ENCODE measurements around the gene PPOX.
A peak's percentile ranks its signal among the peaks of the same experiment; 100 is the strongest.

The PPOX gene

DNA sequence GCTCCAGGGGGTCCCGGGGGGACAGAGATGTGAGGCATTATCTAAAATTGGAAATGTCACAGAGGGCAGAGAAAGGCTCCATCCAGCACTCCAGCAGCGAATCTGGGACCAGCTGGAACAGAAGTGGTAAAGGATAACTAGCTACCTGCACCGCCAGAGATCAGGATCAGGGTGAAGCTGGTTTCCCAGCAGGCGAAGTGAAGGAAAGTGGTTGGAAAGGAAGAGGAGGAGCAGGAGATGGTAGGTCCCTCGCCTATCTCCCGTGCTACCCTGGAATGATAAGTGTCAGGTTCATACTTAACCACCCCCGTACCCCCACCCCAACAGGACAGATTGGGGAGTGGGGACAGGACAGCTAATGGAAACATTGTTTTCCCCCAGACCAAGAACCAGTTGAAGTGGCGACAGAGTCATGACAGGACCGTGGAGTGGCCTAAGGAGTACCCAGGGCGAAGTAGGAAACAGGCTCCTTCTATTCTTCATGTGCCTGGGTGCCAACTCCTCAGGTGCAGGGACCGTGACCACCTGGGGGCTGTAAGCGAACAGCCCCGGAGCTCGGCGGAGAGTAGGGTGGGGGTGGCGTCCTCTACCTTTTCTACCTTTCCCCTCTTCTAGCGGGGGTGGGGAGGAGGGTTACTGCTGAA is 10.4 kb downstream of the PPOX start:
- no peak for DNase-seq (ENCODE audit: low read depth)

DNA sequence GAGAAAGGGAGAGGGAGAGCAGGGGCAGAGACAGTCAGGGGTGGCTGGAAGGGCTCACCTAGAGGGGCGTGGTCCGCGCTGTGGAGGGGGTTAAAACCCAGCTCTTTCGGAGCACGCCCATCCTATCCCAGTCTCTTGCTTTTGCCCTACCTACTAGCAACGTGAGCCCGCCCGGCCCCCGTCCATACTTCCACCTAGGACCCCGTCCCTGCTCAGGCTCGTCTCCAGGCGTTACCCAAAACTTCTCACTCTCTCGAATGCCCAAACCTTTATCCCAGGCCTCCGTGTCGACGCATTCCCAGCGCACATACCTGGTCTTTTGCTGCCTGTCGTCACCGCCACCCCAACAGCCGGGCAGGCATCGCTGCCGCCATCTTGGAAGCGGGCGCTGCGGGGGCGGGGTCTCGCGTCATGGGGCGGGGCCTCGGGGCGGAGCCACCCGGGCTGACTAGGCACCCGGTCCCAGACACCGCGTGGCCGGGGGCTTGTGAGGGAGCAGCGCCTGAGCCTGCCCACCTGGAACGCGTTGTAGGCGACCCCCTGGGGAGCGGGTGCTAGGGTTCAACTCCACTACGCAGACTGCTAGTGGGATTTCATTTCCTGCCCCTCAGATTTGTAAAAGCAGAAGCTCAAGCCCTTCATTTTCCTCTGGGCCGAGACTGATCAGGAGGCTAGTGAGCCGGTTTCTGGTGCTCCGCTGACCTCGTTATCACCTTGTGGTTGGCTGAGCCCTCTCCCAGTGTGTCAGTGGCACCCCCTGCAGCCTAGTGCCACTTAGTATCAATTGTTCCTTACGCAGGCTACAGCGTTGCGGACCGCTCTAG is 11.1 kb downstream of the PPOX start, which contains the start of gene B4GALT3:
Gene B4GALT3 (minus strand): TSS at position 396 of the 824 bp plus-strand sequence. CDS start 1,447 bp downstream, outside the sequence.
- DNase-seq (ENCODE audit: low read depth) = no peak

DNA sequence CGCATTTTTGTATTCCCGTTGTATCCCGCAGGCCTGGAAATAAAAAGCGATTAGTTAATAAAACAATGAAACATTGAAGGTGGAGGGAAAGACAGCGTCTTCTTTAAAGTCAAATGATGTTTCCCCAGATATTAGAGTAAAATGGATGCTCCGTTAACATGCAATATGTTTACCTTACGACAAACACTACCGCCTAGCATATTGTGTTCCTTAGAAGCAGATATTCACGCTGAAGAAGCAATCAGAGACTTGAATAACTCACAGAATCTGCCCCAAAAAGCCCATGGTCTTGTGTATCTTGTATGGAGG is 11.7 kb downstream of the PPOX start:
- DNase-seq (ENCODE audit: low read depth) = no peak

DNA sequence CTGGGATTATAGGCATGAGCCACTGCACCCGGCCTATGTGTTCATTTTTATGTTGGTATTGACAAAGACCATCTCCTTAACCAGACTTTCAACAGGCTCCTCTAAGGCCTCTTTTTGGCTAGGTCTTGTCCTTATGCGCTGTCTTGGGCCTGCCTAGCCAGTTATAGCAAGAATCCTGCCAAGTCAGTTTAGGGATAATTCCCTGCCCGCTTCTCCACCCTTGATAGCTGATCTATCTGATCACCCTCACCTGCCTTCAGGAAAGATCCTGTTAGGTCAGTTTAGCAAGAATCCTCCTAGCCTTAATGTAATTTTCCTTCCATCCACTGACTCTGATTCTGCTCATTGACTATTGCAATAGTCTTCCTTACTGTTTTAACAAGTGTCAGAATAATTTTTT is 13.5 kb downstream of the PPOX start:
- DNase-seq (ENCODE audit: low read depth) = no peak

DNA sequence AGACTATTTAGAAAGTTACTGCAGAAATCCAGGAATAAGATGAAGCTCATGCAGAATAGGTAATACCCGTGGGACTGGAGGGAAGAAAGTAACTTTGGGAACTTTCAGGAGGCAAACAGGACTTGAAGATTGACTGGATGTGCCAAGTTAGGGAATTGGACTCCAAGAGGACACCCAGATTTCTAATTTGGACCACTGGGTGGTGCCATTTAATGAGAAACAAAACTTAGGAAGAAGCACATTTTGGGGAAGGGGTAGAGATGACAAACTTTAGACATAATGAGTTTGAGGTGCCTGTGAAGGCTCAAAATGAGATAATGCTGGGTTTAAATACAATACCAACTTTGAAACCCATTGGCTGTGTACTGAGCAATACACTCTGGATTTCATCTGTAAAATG is 14.4 kb downstream of the PPOX start:
- no peak for DNase-seq (ENCODE audit: low read depth)

DNA sequence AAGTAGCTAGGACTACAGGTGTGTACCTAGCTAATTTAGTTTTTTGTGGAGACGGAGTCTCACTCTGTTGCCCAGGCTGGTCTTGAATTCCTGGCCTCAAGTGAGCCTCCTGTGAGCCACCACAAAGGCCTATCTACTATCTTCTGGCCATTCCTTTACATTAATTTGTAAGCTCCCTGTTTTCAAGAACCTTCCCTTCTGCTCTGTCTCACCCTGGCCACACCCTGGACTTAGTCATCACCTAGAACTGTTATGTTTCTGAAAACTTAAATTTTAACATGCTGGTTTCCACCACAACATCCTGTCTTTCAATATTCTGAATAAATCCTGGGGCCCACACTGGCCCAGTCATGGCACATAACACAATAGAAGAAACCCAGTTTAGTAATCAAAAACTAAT is 16.0 kb downstream of the PPOX start:
- peak; percentile 80 for DNase-seq (ENCODE audit: low read depth)

DNA sequence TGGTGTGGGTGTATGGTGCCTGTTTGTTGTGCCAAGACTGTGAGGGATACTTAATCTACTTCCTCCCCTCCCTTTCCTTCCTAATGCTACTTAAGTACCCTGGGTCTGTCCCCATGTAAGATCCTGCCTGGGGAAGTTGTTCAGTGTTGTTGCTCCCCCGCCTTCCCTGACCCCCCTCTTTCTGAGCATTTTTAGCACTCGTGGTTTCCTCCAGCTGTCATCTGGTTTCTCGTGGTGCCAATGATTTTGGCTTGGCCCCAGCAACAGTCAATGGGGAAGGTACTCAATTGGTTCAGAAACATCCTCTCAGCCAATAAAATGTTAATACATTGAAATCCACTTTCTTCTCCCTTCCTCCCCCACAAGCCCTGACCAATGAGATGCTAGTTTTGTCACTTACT is 19.1 kb downstream of the PPOX start:
- DNase-seq (ENCODE audit: low read depth) = no peak

DNA sequence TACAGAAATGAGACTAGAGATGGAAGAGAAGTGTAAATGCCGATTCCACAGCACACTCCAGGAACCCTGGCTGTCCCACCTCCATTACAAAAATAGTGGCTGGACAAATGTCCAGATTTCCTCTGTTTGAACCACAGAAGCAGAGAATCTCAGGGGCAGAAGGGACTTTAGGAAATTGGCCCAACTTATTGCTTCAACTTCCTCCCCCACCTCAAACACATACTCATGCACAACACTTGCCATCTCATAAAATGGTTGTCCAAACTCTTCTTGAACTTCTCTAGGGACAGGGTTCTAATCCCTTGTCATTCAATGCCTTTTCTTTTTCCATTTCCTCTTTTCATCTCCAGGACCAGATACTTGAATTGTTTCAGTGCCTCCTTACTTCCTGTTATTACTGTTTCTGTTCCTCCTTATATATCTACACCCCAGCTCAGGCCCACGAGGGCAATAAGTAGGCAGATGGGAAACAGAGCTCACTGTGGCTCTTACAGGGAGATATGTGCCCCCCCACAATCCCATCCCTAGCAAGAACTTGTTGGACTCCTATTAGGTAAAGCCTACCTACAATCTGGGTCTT is 19.6 kb downstream of the PPOX start:
- DNase-seq (ENCODE audit: low read depth) = no peak

DNA sequence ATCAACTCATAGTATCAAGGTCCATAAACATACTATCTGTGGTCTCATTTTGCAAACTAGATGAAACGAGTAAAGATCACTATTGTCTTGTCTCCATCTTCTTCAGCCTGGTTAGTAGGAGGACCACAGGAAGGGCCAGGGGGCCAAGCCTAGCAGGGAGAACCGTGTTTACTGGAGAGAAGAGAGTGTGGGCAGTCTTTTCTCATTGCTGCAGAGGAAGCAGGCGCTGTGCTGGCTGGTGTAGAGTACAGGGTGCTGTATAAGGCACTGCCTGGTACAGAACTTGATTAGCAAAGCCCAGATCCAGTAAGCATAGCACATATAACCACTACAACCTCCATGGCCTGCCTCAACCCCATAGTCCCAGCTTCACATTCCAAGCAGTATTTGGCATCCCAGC is 21.1 kb downstream of the PPOX start:
- no peak for DNase-seq (ENCODE audit: low read depth)

DNA sequence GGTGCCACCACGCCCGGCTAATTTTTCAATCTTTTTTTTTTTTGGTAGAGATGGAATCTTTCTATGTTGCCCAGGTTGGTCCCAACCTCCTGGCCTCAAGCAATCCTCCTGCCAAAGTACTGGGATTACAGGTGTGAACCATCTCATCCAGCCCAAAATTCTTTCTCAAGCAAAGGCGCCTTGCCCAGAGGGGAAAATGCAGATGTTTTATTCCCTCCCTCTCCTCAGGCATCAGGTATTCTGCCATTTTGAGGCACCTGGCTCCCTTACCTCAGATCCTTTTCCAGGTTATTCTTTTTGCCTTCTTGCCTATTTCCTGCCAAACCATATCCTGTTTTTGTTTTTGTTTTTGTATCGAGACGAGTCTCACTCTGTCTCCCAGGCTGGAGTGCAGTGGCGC is 22.2 kb downstream of the PPOX start:
- DNase-seq (ENCODE audit: low read depth) = no peak

DNA sequence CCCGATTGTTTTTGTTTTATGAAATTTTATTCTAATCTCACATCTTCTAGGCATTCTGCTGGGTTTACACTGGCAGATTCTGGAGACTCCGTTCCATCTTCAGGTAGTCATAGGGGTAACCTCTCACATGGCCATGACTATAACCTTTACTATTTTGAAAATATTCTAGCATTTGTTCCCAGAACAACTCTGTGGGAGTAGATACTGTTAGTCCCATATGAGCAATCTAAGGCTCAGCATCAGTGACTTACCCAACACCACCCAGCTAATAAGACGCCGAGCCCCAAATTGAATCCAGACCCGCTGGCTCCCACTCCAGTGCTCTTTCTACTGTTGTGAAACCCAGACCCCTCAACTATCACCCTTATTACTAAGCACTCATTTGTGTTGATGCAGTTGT is 22.8 kb downstream of the PPOX start:
- DNase-seq (ENCODE audit: low read depth) = no peak

DNA sequence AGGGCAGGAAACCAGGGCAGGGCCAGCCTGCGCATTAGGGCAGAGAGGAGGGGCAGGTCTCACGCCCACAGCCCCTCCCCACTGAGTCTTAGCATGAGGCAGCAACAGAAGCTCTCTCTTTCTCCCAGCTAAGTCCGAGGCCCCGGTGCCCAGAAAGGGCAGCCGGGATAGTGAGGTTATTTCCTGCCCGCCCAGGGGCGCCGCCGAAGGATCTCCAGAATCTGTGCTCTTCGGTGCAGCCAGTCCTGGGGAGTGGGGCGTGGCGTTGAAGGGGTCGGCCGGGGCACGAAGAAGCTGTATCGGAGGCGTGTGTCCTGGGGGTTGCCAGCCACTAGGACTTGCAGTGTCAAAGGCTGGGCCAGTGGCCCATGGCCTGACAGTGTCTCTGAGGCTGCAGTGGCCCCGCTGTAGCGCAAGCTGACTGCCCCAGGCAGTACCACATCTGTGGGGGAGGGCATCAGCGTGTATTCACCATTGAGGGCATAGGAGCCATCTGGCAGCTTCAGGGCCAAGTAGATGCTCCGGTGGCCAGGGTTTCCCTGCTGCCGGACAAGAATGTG is 24.8 kb downstream of the PPOX start:
- DNase-seq (ENCODE audit: low read depth) = no peak

DNA sequence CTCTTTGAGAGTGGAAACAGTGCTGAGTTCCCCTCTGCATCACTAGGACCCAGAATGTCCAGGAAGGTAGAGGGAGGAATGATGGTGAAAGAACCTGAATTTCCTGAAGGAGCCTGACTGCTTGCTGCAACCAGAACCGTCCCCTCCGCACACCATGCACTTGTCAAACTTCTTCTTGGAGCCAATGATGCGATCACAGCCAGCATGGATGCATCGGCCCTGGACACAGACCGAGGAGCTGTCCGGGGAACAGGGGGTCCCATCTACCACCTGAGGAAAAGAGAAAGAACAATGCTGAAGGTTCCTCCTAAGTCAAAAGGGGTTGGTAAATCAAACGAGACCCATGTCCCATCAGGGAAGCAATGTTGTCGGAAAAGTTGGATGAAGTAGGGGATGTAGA is 25.7 kb downstream of the PPOX start:
- no peak for DNase-seq (ENCODE audit: low read depth)

DNA sequence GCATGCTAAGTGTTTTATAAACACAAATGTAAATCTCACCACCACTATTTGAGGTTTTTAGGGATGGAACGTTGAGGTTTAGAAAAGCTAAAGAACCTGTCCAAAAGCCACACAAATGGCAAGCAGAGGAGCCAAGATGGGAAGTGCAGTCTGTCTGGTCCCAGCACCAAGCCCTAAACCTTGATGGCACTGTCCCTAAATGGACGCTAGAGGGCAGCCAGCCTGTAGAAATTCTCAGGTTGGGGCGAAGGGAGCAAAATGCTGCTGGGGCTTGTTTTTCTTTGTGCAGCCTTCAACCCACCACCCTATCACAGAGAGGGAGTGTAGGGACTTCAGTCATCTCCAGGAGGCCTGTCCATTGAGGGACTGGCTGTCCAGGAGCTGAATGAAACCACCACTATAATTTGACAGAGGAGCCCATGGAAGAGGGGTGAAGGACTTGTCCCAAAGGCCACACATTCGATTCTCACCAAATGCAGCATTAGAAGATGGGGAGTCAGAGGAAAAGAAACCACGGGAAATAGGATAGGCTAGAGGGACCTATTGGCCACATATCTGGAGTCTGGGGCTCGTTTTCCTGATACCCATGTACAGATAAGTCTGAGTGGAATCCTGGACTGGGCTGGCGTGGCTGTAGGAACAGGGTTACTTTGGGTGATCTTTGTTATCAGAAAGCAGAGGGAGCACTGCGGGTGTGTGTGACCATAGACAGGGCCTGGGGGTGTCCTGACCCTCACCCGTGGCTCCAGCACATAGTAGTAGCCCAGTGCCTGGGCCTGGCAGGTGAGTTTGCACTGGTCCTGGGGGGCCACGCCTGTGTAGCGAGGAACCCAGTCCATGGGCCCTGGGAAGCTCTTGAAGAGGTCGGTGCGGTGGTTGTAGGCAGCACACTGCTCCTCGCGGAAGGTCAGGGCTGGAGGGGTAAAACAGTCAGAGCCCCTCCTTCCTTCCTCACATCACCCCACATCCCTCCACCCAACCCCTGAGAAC is 26.5 kb downstream of the PPOX start:
- no peak for DNase-seq (ENCODE audit: low read depth)

DNA sequence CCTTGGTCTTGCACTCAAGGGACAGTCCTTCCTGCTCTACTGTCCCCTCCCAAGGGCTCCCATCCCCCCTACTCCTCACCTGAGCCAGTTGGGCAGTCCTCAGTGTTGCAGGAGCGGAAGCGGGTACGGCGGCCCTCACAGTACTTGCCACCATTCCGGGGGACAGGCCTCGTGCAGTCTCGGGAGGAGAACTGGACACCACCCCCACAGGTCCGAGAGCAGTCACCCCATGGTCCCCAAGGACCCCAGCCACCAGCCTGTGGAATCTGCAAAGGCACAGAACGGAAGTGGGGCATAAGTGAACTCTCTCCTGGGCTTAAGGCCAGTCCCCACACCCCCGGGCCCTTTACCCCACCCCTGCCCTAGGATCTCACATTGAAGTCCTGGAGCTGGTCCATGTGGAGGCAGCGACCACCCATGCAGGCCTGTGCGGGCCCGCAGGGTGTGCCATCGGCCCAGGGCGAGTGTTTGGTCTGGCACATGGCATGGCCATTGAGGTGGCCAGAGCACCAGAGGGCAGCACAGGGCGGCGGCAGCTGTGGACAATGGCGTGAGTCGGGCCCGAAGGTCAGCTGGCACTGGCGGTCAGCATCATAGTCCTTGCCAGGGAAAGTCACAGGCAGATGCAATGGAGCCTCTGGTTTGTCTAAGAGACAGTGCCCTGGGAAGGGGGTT is 27.5 kb downstream of the PPOX start:
- DNase-seq (ENCODE audit: low read depth) = no peak

DNA sequence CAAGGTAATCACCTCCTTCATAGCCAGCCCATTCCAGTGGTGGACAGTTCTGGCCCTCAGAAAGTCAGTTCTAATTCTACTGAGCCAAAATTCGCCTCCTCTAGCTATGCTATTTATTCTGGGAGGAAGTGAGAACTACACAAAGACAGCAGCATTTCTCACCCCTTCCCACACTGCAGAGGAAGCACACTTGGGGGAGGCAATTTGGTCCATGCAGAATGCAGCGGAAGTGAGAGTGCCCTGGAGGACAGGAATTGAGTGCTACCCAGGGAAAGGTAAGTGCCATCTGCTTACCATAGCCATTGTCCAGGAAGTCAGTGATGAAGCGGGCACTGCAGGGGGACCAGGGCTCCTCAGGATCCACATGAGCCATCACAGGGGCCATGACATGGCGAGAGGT is 28.9 kb downstream of the PPOX start:
- DNase-seq (ENCODE audit: low read depth) = no peak

DNA sequence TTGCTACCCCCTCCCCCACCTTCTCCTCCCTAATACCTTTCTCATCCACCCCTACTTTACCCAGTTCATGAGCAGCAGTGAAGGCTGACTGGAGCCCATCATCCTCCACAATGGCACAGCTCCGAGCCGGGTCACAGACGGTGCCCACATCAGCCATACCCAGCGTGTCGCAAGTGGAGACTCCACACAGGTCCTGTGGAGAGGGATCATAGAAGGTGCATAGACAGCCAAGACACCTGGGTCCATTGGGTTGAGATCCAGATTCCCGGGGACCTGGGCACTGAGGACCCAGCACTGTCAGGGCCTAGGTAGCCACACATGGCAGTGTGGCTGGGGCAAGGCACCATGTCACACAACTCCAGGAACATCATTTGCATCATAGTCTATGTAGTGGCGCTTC is 29.9 kb downstream of the PPOX start:
- no peak for DNase-seq (ENCODE audit: low read depth)

DNA sequence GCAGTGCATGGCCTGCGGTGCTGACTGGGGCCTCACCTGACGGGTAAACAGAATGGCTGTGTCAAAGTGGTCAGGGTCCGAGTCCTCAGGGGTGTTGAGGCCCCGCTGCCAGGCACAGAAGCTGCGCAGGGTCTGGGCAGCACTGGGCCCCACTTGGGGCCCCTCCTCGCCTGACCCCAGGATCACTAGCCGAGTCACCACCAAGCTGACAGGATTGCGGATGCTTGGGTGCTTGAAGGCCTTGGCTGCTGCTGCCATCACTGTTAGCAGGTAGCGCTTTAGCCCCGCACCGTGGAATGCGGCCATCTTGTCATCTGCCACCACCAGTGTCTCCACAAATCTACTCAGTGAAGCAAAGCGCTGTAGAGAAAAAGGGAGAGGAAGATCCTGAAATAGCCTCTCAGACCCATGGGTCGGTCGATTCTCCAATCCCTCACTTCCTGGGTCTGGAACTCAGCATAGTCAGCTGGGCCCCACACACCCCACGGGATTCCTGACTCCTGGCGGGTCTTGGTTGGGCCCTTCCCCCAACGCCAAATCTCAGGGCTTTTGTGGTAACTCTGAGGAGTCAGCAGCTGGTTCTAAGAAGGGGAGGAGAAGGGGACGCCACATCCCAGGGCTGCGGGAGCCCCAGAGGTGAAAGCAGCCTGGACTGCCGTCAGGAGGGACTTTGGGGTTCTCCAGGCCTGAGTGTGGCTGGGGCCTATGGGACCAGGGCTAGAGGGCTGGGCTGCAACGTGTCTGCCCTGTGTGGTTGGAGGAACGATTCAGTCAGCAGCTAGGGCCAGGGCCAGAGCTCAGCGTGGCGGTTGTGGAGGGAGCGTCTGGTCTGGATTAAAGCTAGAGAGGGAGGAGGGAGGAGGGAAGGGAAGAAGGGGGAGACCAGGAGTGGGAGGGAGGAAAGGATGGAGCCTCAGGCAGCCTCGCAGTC is 30.6 kb downstream of the PPOX start:
- no peak for DNase-seq (ENCODE audit: low read depth)

DNA sequence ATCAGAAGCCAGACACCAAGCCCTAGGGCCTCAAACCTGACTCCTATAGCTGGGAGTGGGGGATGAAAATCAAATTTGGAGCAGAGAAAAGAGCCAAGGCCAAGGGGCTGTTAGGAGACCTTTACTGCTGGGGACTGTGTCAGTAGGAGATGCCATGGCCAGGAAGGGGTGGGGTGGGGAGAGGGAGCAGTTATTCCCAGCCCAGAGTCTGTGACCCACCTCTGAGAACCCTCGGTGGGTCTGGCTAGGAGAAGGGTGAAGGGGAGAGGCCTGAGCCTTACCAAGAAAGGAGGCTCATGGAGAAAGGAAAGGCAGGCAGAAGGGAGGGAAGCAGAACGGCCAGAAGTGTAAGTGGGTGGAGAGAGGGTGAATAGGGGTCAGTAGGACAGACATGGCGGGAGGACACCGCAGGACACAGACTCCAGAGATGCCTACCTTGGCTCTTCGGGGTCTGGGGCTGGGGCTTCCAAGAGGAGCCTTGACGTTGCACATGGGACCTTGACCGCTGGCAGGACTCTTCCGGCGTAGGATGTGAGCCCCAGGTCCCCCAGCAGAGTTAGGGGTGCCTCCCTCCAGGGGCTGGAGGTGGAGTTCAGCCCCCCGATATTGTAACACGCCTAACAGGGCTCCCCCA is 31.5 kb downstream of the PPOX start:
- DNase-seq (ENCODE audit: low read depth) = no peak
